Activated CD4-positive, alpha-beta T cell treated with anti-CD3 and anti-CD28 coated beads, Interleukin-2, amount 50 U/mL, for 1 hour (primary cell): ENCODE data around the gene PACRG.
"Not testable (repeated sequence)": the region's sequence is repeated elsewhere in the genome, so short reads cannot be mapped to it uniquely, and the experiment has no call there.

ENCODE experiments used
- DNase-seq: peaks from one replicate; pipeline ENCODE4 v3.0.0-alpha.2; 2020

PACRG gene

GRCh38 chr6:162727322-162728182 is at the start of gene PACRG, which contains the start of gene PRKN:
Gene PACRG, plus strand, starts transcription at chr6:162727974.
Gene PRKN, minus strand, starts transcription at chr6:162727766.
- peak; percentile 98 for DNase-seq

GRCh38 chr6:162678896-162679295 is 48.9 kb upstream of the PACRG start:
- DNase-seq = not testable (repeated sequence)

DNA sequence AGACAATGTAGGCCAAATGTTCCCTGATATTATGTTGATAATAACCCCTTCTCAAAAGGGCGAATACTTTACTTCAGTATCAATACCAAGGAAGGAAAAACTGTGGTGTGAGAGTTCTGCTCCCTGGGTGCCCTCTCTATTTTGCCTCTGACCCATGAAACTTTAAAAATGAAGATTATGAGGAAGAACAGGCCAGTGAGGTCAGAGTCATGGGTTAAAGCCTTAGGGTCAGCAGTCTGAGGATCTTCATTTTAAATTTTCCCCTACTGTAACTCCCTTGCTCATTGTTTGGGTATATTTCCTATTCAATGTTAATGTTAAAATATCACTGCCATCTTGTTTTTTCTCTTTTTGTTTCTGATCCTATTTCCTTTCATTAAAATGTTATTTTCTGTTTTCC is 48.1 kb upstream of the PACRG start:
- DNase-seq = no peak

DNA sequence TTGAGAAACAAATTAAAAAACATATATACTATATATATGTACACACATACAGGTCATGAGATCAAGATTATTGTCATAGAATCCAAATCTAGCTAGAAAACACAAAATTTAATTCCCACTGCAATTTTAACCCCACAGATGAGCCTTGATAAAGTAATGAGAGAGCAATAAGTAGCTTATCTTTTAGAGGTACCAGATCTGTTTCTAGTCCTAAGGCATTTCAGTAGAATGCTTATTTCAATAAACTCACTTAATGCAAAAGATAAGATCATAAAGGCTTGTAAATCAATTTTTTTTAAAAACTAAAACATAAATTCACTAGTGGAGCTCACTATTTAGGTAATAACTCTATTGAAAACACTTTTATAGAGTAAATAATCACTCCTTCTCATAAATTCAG is 47.4 kb upstream of the PACRG start:
- no peak for DNase-seq

- DNase-seq = no peak
Observed at GRCh38 chr6:162680871-162681270, 46.9 kb upstream of the PACRG start.

DNA sequence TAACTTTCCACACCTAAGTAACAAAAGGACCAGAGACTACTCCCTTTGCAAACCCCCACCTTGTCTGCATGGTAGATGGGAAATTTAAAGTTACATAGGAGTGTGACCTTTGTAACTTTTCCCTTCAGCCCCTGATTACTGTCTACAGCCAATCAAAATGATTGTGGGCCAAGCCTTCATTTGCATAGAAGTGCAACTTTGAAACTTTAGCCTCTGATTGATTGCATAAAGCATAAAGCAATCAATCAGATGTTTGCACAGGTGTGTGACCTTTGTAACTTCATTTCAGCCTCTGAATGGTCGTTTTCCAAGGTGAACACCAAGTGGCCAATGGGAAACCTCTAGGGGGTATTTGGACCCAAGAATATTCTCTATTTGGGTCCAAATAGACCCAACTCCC is 46.3 kb upstream of the PACRG start:
- no peak for DNase-seq

- no peak for DNase-seq
Observed at GRCh38 chr6:162683135-162683534, 44.6 kb upstream of the PACRG start.

DNA sequence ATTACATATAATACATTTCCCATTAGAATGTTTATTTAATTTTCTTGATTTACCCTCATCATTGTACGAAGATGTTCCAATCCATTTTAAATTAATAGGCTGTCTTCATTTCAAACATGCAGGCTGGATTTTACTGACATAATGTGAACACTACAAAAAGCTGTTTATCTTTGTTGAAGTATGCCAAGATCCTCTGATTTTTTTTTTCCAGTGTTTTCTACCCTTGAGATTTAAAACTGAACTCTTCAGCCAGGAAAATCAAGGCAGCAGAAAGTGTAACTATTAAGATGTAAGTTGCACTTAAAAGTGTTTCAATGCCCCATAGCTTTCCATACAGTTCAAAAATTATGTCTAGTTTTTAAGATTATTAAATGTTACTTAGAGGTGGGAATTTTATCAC is 43.7 kb upstream of the PACRG start:
- no peak for DNase-seq

DNA sequence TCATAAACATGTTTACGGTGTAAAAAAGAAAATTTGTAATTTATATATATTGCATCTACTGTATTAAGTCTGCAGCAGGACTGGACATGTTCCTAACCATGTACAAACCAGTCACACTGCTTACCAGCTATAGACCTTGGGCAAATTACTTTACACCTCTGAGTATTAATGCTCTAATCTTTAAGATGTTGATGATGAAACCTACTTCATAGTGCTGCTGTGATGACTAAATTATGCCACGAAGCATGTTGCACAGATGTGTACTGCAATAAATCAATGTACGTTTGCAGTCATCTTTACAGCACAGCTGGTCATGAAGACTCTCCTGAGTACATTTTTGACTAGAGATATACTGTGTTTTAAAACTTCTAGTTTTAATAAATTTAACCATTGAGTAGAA is 42.8 kb upstream of the PACRG start:
- no peak for DNase-seq

GRCh38 chr6:162685586-162685985 is 42.2 kb upstream of the PACRG start:
- DNase-seq = no peak

DNA sequence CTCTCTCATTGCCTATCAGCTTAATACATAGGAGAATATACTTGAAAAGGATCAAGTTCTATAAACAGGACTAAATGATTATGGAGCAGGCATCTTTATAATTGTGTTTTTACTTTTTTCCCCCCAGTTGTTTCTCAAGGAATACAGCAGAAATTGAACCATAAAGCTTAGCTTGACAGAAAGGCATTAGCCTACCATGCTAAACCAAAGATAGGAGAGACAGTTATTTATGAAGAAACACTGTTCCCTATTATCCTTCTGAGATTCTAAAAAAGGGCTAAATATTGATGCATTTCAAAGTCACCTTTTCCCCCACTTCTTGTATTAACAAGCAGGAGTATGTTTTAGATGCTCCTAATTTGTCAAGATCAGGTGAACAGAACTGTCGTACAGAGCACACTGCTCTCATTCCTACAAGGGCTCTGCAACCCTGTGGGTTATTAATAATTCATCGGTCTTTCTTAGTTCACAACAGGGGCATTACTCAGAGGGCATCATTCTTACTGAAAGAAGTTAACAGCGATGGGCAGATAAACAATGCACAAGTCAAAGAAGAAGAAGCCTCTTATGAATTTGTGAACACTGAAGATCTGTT is 38.9 kb upstream of the PACRG start:
- no peak for DNase-seq

DNA sequence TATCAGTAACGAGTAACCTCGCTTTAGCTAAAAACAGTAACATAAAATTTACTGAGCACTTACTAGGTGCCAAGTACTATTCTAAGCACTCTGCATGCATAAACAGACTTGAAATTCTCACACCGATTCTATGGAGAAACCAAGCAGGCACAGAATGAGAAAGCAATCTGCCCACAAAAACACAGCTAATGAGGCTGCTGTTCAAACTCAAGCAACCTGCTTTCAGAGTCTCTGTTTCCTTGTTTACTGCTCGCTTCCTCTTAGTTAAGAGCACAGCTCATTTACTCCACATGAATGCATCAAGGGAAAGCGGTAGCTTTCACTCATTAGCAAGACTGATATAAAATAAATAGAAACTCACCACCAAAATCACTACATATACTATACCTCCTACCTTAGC is 37.6 kb upstream of the PACRG start:
- no peak for DNase-seq

DNA sequence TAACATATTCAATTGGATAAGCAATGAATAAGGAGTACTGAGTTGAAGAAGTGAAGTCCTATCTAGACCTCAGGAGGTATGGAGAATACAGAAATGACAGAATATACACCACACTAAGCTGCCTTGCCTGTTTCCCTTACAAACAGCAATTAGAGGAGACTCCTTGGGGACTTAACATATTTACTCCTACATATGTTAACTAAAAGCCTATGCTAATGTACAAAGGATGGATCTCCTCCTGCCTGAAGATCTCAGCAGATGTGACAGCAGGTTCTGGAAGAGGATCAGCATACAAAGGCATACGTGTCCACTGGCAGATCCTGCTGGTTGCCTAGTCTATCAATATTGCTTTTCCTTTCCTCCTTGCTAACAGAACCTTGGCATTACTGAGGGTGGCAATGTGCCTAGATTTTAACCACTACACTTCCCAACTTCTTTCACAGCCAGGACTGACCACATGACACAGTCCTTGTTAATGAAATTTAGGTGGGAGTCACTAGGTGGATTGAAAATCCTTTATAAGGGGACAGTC is 29.8 kb upstream of the PACRG start:
- DNase-seq = no peak

DNA sequence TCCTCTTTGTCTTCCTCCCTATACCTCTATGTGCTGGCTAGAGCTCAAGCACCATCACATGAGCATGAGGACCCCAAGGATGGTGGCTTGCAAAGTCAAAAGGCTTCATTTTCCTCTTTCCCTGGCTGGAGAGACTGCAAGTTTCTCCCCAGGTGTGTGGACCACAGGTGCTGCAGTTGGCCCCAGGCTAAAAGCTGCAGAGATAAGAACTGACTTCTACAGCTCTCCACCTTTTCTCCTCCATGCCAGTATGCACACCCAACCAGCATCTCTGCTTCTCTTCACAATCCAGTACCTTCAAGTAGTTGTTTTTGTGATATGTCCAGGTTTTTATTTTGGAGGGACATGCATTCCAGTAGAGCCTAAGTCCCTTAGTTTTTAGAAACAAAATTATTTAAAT is 29.3 kb upstream of the PACRG start:
- no peak for DNase-seq

DNA sequence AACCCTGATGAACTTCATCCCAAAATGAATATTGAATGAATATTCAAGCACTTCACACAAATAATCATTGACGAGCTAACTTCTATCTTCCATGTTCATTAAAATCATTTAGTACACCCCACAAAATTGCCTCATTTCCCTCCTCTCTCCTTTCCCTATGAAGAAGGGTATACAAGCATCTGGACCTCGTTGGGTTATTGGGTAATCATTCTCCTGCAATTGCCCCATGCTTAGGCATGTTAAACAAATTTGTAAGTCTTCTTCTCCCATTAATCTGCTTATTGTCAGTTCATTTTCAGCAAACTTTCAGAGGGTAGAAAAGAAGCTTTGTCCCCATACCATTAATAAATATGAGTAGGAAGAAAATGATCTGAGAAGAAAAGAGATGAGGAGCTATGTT is 27.8 kb upstream of the PACRG start:
- no peak for DNase-seq

DNA sequence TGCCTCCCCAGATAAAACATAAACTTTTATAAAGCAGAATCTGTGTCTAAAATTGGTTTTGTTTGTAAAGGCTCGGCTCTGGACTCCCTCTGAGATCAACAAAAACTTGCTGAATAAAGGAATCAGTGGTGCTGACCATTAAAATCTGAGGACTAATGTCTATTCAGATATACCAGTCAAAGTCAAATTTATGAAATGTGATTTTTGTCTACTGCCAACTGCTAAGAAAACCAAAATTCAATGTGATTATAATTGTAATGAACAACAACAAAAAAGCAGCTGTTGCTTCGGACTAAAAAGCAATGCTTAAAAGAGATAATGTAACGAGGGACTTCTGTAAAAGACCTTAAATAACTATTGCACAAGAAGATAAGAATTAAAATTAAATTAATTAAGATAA is 26.8 kb upstream of the PACRG start:
- no peak for DNase-seq

- DNase-seq = no peak
Observed at GRCh38 chr6:162701551-162701950, 26.2 kb upstream of the PACRG start.

DNA sequence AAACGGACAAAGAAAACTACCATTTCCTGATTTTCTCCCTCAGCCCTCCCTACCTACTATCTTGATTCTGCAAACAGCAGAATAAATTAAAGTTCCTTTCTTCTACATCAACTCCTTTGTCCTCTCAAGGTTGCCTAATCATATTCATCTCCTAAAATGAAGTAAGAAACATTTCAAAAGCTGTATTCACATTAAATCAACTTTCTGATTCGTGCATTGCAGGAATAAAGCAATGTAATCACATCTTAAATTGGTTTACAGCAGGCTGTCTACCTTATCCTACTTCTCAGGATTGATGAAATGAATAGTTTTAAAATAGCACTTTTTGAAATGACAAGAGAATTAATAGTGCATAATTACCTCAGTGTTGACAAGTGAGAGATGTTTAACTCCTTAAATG is 25.3 kb upstream of the PACRG start:
- DNase-seq = no peak

GRCh38 chr6:162704001-162704400 is 23.8 kb upstream of the PACRG start:
- DNase-seq = no peak

- DNase-seq = no peak
Observed at GRCh38 chr6:162705736-162706135, 22.0 kb upstream of the PACRG start.

DNA sequence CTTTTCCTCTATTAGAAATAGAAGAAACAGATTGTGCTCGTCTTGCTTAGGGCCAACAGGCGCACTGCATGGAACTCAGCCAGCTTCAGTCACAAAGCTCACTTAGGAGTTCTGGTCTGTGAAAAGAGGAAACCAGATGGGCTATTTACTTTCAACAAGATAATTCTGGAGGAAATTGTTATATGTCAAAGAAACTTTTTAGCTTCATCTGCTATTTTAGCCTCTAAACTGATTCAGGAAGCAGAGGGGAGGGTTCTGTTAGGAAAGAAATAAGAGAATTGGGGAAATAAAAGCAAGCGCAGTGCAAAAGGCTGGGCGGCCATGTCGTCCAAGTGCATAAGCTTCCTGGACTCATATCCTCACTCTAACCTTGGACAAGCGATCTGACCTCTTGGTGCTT is 21.5 kb upstream of the PACRG start:
- DNase-seq = no peak

GRCh38 chr6:162708971-162709370 is 18.8 kb upstream of the PACRG start:
- no peak for DNase-seq

GRCh38 chr6:162709431-162709830 is 18.3 kb upstream of the PACRG start:
- DNase-seq = no peak

- no peak for DNase-seq
Observed at GRCh38 chr6:162710419-162710818, 17.4 kb upstream of the PACRG start.
